Mammary epithelial cell (primary cell): ENCODE data around the gene ANTXR2.

Source experiments
- EZH2 ChIP-seq: IDR thresholded peaks from 2 replicates; pipeline ENCODE4 v1.6.1; 2012; ENCODE audit warnings: low read length, inconsistent platforms, borderline replicate concordance
- TF ChIP-seq, protein P1 (sequence below), 2 donors: IDR thresholded peaks in 1 of 2; conservative IDR thresholded peaks in 1 of 2; 2 replicates each; pipeline ENCODE4 v1.5.1; 2011 to 2012; ENCODE audit warnings: inconsistent platforms in 2 of 2, low read length in 2 of 2, mild to moderate bottlenecking in 2 of 2, control low read depth in 1 of 2, low read depth in 1 of 2; ENCODE audit not compliant: insufficient read depth in 1 of 2; ENCODE audit errors: extremely low read depth in 1 of 2

DNA sequence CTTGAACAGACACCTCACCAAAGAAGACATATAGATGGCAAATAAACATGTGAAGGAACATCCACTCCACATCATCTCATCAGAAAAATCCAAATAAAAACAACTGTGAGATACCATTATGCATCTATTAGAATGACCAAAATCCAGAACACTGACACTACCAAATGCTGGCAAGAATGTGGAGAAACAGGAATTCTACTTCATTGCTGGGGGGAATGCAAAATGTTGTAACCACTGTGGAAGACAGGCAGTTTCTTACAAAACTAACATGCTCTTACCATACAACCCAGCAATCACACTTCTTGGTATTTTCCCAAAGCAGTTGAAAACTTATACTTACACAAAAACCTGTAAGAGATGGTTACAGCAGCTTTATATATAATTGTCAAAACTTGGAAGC is 38.2 kb upstream of the ANTXR2 start:
- no peak for TF ChIP-seq EZH2
- TF ChIP-seq, protein P1, sequence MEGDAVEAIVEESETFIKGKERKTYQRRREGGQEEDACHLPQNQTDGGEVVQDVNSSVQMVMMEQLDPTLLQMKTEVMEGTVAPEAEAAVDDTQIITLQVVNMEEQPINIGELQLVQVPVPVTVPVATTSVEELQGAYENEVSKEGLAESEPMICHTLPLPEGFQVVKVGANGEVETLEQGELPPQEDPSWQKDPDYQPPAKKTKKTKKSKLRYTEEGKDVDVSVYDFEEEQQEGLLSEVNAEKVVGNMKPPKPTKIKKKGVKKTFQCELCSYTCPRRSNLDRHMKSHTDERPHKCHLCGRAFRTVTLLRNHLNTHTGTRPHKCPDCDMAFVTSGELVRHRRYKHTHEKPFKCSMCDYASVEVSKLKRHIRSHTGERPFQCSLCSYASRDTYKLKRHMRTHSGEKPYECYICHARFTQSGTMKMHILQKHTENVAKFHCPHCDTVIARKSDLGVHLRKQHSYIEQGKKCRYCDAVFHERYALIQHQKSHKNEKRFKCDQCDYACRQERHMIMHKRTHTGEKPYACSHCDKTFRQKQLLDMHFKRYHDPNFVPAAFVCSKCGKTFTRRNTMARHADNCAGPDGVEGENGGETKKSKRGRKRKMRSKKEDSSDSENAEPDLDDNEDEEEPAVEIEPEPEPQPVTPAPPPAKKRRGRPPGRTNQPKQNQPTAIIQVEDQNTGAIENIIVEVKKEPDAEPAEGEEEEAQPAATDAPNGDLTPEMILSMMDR (conservative IDR thresholded peaks at IDR 0.05 in 1 of 2, IDR thresholded peaks at IDR 0.05 in 1 of 2; ENCODE audit: extremely low read depth in 1 of 2, insufficient read depth in 1 of 2, low read depth in 1 of 2, low read length in 2 of 2) = no peak
